Fibroblast of gingiva (primary cell): ENCODE data around the gene MDM1.

Source experiments
- DNase-seq: peaks from one replicate; pipeline ENCODE4 v3.0.0-alpha.2; 2011; ENCODE audit warnings: low read depth

The MDM1 gene

DNA sequence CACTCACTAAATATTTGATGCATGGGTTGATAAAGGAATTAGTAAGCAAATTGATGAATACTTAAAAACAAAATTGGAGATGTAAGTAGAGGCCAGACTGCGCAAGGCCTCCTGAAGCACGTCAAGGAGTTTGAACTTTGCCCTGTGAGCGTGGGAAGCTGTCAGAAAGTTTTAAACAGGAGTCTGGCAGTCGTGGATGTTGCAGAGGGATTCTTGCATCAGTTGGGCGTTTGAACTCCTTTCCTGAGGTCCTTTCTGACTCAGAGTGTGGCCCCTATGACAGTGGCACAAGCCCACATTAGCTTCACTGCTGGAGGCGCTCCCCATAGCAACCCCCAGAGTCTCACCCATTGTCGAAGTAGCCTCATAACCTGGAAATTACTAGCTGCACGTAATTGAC lies 60.8 kb downstream of the MDM1 start:
- DNase-seq: peak; percentile 57

DNA sequence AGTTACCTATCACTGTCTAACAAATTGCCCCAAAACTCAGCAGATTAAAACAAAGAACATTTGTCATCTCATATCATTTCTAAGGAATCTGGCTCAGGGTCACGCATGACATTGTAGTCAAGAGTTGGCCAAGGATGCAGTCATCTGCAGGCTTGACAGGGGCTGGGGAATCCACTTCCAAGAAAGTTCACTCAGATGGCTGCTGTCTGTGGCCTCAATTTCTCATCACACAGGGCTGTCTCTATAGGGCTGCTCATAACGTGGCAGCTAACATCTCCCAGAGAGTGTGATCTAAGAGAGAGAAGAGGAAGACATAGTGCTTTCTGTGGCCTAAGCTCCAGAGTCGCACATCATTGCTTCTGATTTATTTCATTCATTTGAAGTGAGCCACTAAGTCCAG lies 61.8 kb downstream of the MDM1 start:
- no peak for DNase-seq

DNA sequence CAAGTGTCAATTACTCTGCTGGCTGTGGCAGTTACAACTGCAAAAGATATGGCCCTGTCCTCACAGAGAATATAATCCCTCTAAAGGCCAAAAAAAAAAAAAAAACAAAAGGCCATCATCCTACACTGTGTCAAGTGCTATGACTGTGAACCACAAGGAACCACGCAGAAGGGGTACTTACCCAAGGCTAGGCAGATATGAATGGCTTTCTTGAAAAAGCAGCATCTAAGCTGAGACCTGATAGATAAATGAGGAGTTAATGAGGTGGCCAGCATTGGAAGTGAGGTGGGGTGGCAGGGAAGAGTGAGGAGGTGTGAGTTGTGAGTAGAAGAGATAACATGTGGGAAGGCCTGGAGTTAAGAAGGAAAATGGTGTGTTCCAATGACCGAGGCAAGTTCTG lies 62.4 kb downstream of the MDM1 start:
- no peak for DNase-seq

DNA sequence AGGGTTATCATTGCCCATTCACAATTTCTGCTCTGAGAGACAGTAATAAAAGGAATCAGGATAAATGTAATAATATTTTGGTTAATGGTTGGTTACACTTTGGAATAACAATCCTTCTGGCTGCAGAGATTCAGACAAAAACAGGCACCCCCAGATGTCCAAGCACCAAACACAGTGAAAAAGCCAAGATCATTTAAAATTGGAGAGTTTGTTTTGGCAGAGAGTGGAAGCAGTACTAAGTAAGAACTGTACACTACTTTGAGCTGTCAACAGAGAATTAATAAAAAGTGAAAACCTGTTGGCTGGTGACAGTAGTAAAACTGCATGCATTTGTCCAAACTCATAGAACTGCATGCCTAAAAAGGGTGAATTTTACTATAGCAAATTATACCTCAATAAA lies 63.2 kb downstream of the MDM1 start:
- no peak for DNase-seq

DNA sequence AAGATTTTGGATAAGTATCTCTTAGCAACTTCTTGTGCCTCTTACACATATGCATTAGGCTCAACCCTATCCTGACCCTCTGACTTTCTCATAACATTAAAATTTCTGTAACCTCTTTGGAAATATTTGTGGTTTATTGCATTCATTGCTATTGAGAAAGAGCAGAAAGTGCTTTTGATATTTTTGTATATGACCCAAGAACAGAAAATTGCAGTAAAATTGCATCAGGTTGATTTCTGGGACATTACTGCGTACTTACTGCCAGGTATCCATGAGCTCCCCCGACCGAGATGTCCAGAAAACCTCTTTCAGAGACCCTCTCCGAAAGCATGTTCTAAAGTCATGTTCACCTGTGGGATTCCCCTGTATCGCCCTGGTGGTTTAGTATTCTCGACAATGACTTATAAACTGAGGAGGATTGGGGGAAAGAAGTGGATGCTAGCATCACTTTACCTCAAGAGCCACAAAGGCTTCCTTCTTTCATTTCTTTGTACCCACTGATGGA lies 64.2 kb downstream of the MDM1 start:
- peak; percentile 84 for DNase-seq

DNA sequence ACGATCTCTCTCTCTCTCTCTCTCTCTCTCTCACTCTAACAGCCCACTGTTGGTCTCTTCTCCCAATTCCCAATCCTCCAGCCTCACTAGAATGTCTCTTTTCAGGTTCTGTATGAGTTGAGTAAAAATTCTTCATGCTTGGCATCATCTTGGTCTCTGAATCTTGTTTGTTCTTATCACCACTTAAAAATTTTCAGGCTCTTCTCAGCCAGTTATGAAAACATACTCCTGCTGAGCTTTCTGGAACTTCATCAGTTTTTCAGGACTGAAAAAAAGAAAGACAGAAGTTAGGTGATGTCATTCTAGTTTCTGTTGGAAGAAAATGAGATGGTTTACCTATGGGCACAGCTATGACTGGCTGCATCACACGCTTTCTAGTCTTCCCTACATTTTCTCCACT lies 67.3 kb downstream of the MDM1 start:
- no peak for DNase-seq

DNA sequence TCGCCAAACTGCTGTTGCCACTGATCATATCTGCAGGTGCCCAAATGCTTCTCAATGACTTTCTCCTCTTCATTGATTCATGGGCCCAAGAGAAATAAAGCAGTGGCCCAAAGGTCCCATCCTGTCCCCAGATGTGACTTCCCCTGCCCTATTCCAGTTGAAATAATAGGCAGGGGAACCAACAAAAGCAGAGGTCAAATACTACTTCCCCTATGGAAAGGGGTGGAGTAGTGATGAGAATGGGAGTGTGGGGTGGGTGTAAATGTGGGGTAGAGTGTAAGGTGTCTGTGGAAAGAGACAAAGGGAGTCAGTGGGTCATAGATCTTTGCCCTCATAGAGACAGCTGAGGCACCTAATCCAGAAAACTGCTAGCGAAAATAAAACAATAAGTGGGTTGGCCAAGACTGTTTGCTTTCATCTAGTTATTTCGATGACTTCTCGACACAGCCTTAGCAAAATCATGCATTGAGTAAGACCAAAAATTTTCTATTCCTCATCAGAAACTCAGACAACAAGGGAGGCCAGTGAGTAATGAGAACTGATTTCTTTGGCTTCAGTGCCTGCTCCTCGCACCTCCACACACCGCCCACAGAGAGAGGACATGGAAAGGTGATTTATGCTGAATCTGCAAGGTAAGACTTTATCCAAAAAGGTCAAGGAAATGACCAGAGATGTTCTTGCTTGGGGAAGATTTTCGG lies 67.9 kb downstream of the MDM1 start:
- DNase-seq: no peak

DNA sequence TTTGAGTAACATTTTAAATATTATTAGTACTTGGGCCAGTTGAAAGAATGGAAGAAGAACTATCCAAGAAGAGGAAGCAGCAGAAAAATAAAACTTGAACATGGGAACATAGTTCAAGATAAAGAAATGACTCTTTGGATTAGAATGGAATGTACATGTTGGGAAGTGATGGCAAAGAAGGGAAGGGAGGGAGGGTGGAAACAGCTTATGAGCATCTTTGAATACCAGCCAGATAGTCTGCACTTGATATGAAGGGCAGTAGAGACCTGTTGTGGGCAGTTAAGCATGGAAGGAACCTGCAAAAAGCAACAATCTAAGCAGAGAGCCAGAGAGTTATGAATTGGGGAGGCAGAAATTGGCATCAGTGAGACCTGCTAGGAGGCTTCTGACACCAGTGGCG lies 68.8 kb downstream of the MDM1 start:
- no peak for DNase-seq

DNA sequence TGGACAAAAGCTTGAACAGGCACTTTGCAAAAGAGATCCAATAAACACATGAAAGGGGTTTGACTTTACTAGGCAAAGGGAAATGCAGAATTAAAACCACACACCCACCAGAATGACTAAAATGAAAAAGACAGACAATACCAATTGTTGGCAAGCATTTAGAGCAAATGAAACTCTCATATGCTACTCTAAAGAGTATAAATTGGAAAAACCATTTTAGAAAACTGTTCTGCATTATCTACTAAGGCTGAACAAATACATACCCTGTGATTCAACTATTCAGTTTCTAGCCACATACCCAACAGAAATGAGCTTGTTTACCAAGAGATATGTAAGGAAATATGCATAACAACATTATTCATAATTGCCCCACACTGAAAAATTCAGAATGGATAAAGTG lies 70.3 kb downstream of the MDM1 start:
- no peak for DNase-seq

DNA sequence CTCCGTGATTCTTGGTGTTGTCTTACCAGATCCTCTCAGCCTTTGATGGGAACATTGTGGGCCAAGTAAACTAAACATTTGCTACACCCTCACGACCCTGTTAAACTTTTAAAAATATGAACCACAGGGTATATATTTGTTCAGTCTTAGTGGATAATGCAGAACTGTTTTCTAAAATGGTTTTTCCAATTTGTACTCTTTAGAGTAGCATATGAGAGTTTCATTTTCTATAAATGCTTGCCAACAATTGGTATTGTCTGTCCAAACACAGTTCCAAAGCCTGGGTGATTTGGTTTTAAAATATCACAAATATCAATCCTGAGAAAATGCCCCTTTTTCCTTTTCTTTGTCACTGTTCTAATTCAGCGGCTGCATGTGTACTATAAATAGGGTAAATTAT lies 72.0 kb downstream of the MDM1 start:
- no peak for DNase-seq

DNA sequence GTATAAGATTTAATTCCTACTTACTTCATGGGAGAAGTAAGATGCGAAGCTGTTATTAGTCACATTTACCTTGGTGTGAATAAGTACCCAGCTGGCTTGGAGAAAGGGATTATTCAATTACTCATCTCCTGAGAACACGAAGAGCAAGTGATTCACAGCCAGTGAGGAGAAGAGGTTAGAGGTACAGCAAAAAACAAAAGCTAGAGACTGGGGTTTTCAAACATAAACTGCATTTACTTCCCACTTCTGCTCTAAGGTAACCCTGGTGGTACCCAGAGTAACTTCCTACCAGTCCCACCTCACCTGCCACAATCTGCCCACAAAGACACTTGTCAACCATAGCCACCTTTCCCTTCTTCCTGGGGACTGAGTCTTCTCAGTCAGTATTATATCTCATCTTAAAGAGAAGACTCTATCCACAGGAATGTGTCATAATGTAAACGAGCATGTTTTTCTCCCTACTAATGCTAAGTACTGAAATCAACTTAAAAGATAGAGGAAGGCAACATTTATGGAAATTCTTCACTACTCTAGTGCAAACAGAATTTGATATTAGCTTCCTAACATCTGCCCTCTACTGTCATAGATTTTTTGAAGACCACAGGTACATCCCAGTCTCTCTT lies 72.7 kb downstream of the MDM1 start:
- DNase-seq: no peak

DNA sequence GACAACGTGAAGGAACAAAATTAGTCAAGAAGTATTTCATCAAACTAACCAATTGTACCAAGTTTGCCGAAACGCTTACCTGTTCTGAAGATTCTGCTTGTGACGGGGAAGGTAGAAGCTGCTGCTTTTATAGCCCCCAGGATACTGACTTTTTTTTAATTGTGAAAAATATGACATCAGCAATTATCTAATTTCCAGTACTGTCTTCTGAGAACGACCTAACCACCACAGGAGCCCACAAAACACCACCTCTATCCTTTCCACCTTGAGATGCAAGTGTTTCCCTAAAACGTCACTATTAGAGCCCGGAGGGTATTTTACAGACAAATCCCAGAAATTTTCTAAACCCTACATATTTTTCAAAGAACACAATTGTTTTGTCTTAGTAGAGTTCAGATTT lies 78.7 kb downstream of the MDM1 start, which contains the start of gene IL22:
Gene IL22, minus strand, starts transcription at position 101 of the 400 bp plus-strand sequence. CDS start 156 bp downstream, outside the sequence.
- no peak for DNase-seq

DNA sequence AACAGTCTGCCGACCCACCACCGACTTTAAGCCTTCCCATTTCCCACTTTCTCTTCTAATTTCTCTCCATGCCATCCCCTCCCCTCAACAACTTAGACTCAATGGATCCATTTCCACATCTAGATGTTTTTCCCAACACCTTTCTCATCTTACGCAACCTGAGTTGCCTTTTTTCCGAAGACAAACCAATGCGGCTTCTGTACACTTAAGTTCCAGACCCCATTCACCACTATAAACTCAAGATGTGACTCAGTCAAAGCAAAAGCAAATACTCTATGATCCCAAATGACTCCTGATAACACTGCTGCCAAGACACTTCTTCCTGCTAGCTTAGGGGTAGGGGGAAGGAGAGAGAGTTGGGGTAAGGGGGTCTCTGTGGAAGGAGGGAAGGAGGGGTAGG lies 80.1 kb downstream of the MDM1 start:
- DNase-seq: no peak

DNA sequence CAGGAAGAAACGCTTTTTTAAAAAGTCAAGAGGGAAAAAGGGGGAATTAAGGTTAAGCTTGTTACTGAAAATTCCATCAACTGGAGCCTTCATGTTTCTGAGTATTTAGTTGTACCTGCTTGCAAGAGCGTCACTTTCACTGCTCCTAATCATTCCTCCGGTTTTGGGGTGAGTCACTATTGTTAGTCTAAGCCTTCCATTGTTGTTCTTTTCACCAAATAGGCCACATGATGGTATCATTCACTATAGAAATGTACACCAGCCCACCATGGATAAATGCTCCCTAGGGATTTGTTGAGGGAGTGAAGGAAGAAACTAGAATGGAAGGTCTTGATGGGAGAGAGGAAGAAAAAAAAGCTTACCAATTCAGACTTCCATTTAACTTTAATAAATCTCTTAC lies 81.7 kb downstream of the MDM1 start:
- DNase-seq: no peak

DNA sequence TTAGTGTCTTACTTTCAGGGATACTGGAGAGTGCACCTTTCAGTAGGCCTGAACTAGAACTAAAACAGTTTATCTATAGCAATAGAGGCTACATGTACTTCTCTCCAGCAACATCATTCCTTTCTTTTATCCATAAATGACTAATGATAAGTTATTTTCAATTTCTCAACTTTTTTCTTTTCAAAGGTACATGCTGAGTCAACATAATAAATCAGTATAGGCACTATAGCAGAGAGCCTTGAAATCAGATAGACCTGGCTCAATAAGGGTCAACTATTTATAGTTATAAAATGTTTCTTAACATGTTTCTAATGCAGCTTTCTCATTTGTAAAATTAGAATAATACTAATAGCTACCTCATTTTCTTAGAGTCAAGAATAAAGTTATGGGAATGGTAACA lies 84.4 kb downstream of the MDM1 start:
- no peak for DNase-seq

DNA sequence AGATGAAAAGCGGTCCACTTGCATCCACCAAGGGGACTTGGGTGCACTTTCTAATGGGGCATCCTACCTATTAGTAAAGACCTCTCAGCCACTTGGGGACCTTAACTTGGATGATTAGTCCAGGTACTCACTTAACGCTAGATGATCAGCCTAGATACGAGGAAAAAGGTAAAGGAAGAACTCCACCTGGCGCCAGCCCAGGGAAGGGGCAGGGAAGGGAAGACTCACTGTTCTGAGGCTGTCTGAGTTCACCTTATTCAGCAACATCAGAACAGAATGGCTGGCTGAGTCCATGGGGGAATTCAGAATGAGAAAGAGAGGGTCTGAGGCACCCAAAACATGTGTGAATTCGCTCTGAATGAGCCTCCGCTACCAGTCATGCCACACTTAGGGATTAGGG lies 85.8 kb downstream of the MDM1 start:
- DNase-seq: no peak

DNA sequence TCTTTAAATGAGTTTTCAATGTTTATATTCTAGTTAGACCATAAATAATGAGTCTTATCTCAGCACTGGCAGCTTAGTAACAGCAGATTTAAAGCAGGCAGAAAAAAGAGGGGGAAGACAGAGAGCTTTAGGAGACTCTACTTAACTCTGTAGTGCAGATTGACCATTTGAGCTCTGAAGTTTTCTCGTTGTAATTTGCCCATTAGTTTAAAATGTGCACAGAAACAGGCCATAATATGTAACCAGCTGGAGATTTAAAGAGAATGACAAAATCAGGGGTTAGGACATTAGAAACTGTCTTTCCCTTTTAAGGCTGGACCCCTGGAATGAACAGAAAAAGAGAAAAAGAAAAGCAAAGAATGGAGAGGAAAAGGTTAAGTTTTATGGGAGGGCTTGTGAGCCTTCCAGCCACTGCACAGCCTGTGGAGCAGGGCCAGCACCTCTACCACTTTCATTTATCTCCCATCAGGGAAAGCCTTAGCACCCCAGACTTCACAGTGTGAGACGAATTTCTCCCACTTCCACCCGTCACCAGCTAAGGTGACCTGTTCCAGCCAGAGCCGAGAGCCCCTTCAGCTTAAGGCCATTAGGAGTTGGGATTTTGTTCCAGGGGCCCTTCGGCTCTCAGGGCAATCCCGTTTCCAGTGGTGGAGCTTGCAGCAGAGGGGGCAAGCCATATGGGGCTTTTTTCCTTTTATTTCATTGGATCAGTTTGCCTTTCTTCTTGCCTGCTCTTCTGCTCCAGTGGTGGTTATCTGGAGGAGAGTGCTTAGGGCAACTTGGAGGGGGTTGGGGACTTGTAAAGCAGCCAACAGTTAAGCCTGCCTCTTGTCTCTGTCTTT lies 86.8 kb downstream of the MDM1 start:
- no peak for DNase-seq
